Loucy (cell line): ENCODE measurements around the gene BRINP3.

Source experiments
- H2AFZ ChIP-seq: fragments of 200-600 bp; sonication (generic); 2 replicates; pipeline ENCODE4 v1.6.0; 2016; ENCODE audit warnings: antibody characterized with exemption, mild to moderate bottlenecking, low read length, moderate library complexity
- H3F3A ChIP-seq: fragments of 200-600 bp; 2 replicates; pipeline ENCODE4 v1.6.0; 2016; ENCODE audit warnings: antibody characterized with exemption, low read depth, mild to moderate bottlenecking
- H3K27me3 ChIP-seq: fragments of 200-600 bp; sonication (generic); 2 replicates; pipeline ENCODE4 v1.6.1; 2014; ENCODE audit warnings: low read length, mild to moderate bottlenecking; ENCODE audit not compliant: insufficient read depth, poor library complexity, severe bottlenecking
- H3K36me3 ChIP-seq: fragments of 200-600 bp; sonication (generic); 2 replicates; pipeline ENCODE4 v1.6.1; 2016; ENCODE audit warnings: low read length; ENCODE audit not compliant: insufficient read depth
- H3K4me1 ChIP-seq: fragments of 200-600 bp; sonication (generic); 2 replicates; pipeline ENCODE4 v1.5.1; 2014; ENCODE audit warnings: low read length, mild to moderate bottlenecking; ENCODE audit not compliant: insufficient read depth, poor library complexity, severe bottlenecking
- H3K4me2 ChIP-seq: fragments of 200-600 bp; sonication (generic); 2 replicates; pipeline ENCODE4 v1.6.0; 2014; ENCODE audit warnings: antibody characterized with exemption, low read length, low read depth, mild to moderate bottlenecking; ENCODE audit not compliant: poor library complexity, severe bottlenecking
- H3K4me3 ChIP-seq: fragments of 200-600 bp; sonication (generic); 2 replicates; pipeline ENCODE4 v1.5.1; 2014; ENCODE audit warnings: low read length, mild to moderate bottlenecking, mixed read lengths; ENCODE audit not compliant: poor library complexity, severe bottlenecking
- H3K79me2 ChIP-seq: fragments of 200-600 bp; sonication (generic); 2 replicates; pipeline ENCODE4 v1.6.1; 2014; ENCODE audit warnings: low read length; ENCODE audit not compliant: insufficient read depth
- H3K9ac ChIP-seq: fragments of 200-600 bp; sonication (generic); 2 replicates; pipeline ENCODE4 v1.6.0; 2014; ENCODE audit warnings: mild to moderate bottlenecking, low read depth, low read length, moderate library complexity; ENCODE audit not compliant: poor library complexity, severe bottlenecking
- H3K9me2 ChIP-seq: fragments of 200-600 bp; sonication (generic); replicated peaks from 2 replicates; pipeline ENCODE4 v1.6.1; 2016; ENCODE audit warnings: low read depth, low read length, mixed read lengths
- H3K9me3 ChIP-seq: fragments of 200-600 bp; sonication (generic); 2 replicates; pipeline ENCODE4 v1.6.1; 2014; ENCODE audit warnings: mild to moderate bottlenecking, antibody characterized with exemption, low read length, low read depth; ENCODE audit not compliant: insufficient read depth
- H4K20me1 ChIP-seq: fragments of 200-600 bp; sonication (generic); 2 replicates; pipeline ENCODE4 v1.6.0; 2014; ENCODE audit warnings: antibody characterized with exemption, low read length, mild to moderate bottlenecking; ENCODE audit not compliant: insufficient read depth, poor library complexity, severe bottlenecking
- CTCF ChIP-seq: fragments of 200-600 bp; sonication (generic); conservative IDR thresholded peaks from 2 replicates; pipeline ENCODE4 v1.5.1; 2014; ENCODE audit warnings: mild to moderate bottlenecking, antibody characterized with exemption, low read length
- EZH2phosphoT487 ChIP-seq: fragments of 200-600 bp; IDR thresholded peaks from 2 replicates; pipeline ENCODE4 v1.6.1; 2018; ENCODE audit warnings: antibody characterized with exemption, mild to moderate bottlenecking, moderate library complexity, borderline replicate concordance

BRINP3 gene

GRCh38 chr1:190475421-190476141, 2.1 kb downstream of the BRINP3 start:
- H3K4me3 ChIP-seq: no peak overlapping the region
- no peaks in the 10 kb centered on the region for H3K4me1 ChIP-seq
- H3K4me2 ChIP-seq: no peak overlapping the region
- H2AFZ ChIP-seq: no peak overlapping the region
- TF ChIP-seq CTCF: no peak
- TF ChIP-seq EZH2phosphoT487: no peak
- no peaks in the 10 kb centered on the region for H3K79me2 ChIP-seq
- no peaks in the 10 kb centered on the region for H3F3A ChIP-seq
- no peaks in the 10 kb centered on the region for H3K9me2 ChIP-seq
- H3K27me3 ChIP-seq: no peaks in the 10 kb centered on the region
- no peaks in the 10 kb centered on the region for H4K20me1 ChIP-seq
- no peak overlapping the region for H3K9ac ChIP-seq
- no peaks in the 10 kb centered on the region for H3K9me3 ChIP-seq
- H3K36me3 ChIP-seq: no peaks in the 10 kb centered on the region

GRCh38 chr1:190474650-190475211, 2.9 kb downstream of the BRINP3 start:
- Histone ChIP-seq H3K9me3 (no peaks in the 10 kb centered on the region), H3K36me3 (no peaks in the 10 kb centered on the region), H3K9me2 (no peaks in the 10 kb centered on the region), H3K4me2 (no peak overlapping the region), H3K27me3 (no peaks in the 10 kb centered on the region), H3K4me3 (no peak overlapping the region), H3K79me2 (no peaks in the 10 kb centered on the region), H4K20me1 (no peaks in the 10 kb centered on the region), H2AFZ (no peak overlapping the region), H3F3A (no peaks in the 10 kb centered on the region), H3K4me1 (no peaks in the 10 kb centered on the region), H3K9ac (no peak overlapping the region)
- no peak for TF ChIP-seq CTCF
- no peak for TF ChIP-seq EZH2phosphoT487

GRCh38 chr1:190474010-190474409, 3.7 kb downstream of the BRINP3 start:
- no peak overlapping the region for H3K4me3 ChIP-seq
- H3K4me1 ChIP-seq: no peaks in the 10 kb centered on the region
- no peaks in the 10 kb centered on the region for H4K20me1 ChIP-seq
- no peaks in the 10 kb centered on the region for H3K9me2 ChIP-seq
- H3F3A ChIP-seq: no peaks in the 10 kb centered on the region
- H3K79me2 ChIP-seq: no peaks in the 10 kb centered on the region
- H3K9ac ChIP-seq: no peak overlapping the region
- no peaks in the 10 kb centered on the region for H3K36me3 ChIP-seq
- TF ChIP-seq CTCF (no peak), EZH2phosphoT487 (no peak)
- H3K27me3 ChIP-seq: no peaks in the 10 kb centered on the region
- no peaks in the 10 kb centered on the region for H3K9me3 ChIP-seq
- no peak overlapping the region for H3K4me2 ChIP-seq
- no peak overlapping the region for H2AFZ ChIP-seq
